Upper lobe of left lung (tissue), 4 donors: ENCODE measurements around the gene ANAPC13.

Source experiments
- CTCF ChIP-seq, 6 experiments: fragments of 450-650 bp in 4 of 6; fragments of 200-600 bp in 2 of 6; sonication (generic) in 2 of 6; IDR thresholded peaks; one replicate each; pipeline ENCODE4 v1.5.1; 2016 to 2019; ENCODE audit warnings: antibody characterized with exemption in 6 of 6
- EP300 ChIP-seq, 4 donors: sonication (generic); formaldehyde crosslinking; IDR thresholded peaks; one replicate each; pipeline ENCODE4 v1.5.1; 2017; ENCODE audit warnings: antibody characterized with exemption in 4 of 4, control low read depth in 2 of 4
- POLR2A ChIP-seq, 4 donors: fragments of 450-650 bp; IDR thresholded peaks; one replicate each; pipeline ENCODE4 v1.5.1; 2016 to 2017; ENCODE audit warnings: antibody characterized with exemption in 4 of 4, mild to moderate bottlenecking in 2 of 4
- POLR2AphosphoS5 ChIP-seq, 2 donors: sonication (generic); formaldehyde crosslinking; IDR thresholded peaks; one replicate each; pipeline ENCODE4 v1.5.1; 2017; ENCODE audit warnings: antibody characterized with exemption in 2 of 2

GRCh38 chr3:134432236-134432635 is 53.5 kb downstream of the ANAPC13 start:
- TF ChIP-seq POLR2AphosphoS5 (IDR thresholded peaks at IDR 0.05) (no peak), CTCF (IDR thresholded peaks at IDR 0.05) (no peak), EP300 (IDR thresholded peaks at IDR 0.05) (no peak), POLR2A (IDR thresholded peaks at IDR 0.05) (no peak)
